Endothelial cell of umbilical vein (primary cell): ENCODE measurements around the gene RSPH10B2. TPM values are rescaled to one million over a fixed set of nuclear protein-coding genes. Genes with fewer than 3 reads are reported as not detected.
"Not testable (repeated sequence)": the region's sequence is repeated elsewhere in the genome, so short reads cannot be mapped to it uniquely, and the experiment has no call there.

ENCODE experiments used
- BruUV-seq: library from RNA; stranded (reverse); fragments of 400-500 nt; replicated peaks from 2 replicates; lab custom pipeline; 2021; lab: Mats Ljungman, UMichigan
- CTCF ChIA-PET: fragments of 300-600, 350-600 bp; sonication (Branson Sonifier 250); formaldehyde crosslinking; loops from one replicate; lab custom pipeline; 2021; ENCODE audit warnings: antibody characterized with exemption, inconsistent platforms; lab: Charles Lee
- POLR2A ChIA-PET: fragments of 300-600, 350-600 bp; sonication (Branson Sonifier 250); formaldehyde crosslinking; loops from one replicate; lab custom pipeline; 2021; ENCODE audit warnings: antibody characterized with exemption, inconsistent platforms; lab: Charles Lee
- DNase-seq: peaks from one replicate; pipeline ENCODE4 v3.0.0-alpha.2; 2011; ENCODE audit warnings: low read depth, low spot score
- FAIRE-seq: peaks from 2 replicates; lab custom pipeline; 2011; peaks lifted over from hg19 to GRCh38; lab: Jason Lieb, UNC
- H2AFZ ChIP-seq: 2 replicates; pipeline ENCODE4 v1.6.0; 2012; ENCODE audit warnings: low read depth, low read length, control low read depth, inconsistent platforms
- H3K27ac ChIP-seq: 2 replicates; pipeline ENCODE4 v1.5.1; 2011; ENCODE audit warnings: low read depth, mild to moderate bottlenecking, control low read depth, low read length, moderate library complexity; ENCODE audit not compliant: insufficient read depth
- H3K27me3 ChIP-seq, 2 experiments: 2 replicates each; pipeline versions ENCODE4 v1.6.0 to v1.6.1; 2011; ENCODE audit warnings: low read length in 2 of 2, mixed read lengths in 1 of 2; ENCODE audit not compliant: control insufficient read depth in 2 of 2, insufficient read depth in 2 of 2
- H3K36me3 ChIP-seq, 2 experiments: 2 replicates in 1 of 2; 3 replicates in 1 of 2; pipeline ENCODE4 v1.5.1; 2011; ENCODE audit warnings: low read length in 2 of 2, mild to moderate bottlenecking in 1 of 2, moderate library complexity in 1 of 2; ENCODE audit not compliant: control insufficient read depth in 2 of 2, insufficient read depth in 2 of 2; ENCODE audit errors: extremely low read depth in 1 of 2
- H3K4me1 ChIP-seq: 3 replicates; pipeline ENCODE4 v1.5.1; 2011; ENCODE audit warnings: mild to moderate bottlenecking, low read length; ENCODE audit not compliant: control insufficient read depth, insufficient read depth; ENCODE audit errors: extremely low read depth
- H3K4me2 ChIP-seq: 2 replicates; pipeline ENCODE4 v1.6.1; 2011; ENCODE audit warnings: low read length, control low read depth, mixed read lengths; ENCODE audit not compliant: insufficient read depth
- H3K4me3 ChIP-seq, 3 experiments: fragments of 200-600 bp in 1 of 3; sonication (generic), shearing (Covaris generic) in 1 of 3; replicated peaks in 1 of 3; 2 replicates each; pipeline ENCODE4 v1.5.1; 2011 to 2016; ENCODE audit warnings: control low read depth in 3 of 3, low read length in 3 of 3, mild to moderate bottlenecking in 2 of 3, inconsistent platforms in 1 of 3, low read depth in 1 of 3, moderate library complexity in 1 of 3; ENCODE audit not compliant: insufficient read depth in 1 of 3
- H3K79me2 ChIP-seq: 2 replicates; pipeline ENCODE4 v1.6.0; 2012; ENCODE audit warnings: low read length, inconsistent platforms; ENCODE audit not compliant: control insufficient read depth, insufficient read depth
- H3K9ac ChIP-seq: replicated peaks from 2 replicates; pipeline ENCODE3; 2011; ENCODE audit warnings: low read length, control low read depth; ENCODE audit not compliant: insufficient read depth; ENCODE audit errors: extremely low read depth
- H3K9me1 ChIP-seq: replicated peaks from 3 replicates; pipeline ENCODE4 v1.6.0; 2011; ENCODE audit warnings: mild to moderate bottlenecking, low read length; ENCODE audit not compliant: control insufficient read depth, insufficient read depth; ENCODE audit errors: extremely low read depth
- H3K9me3 ChIP-seq: replicated peaks from 2 replicates; pipeline ENCODE4 v1.5.1; 2012; ENCODE audit warnings: low read length, inconsistent platforms; ENCODE audit not compliant: control insufficient read depth, insufficient read depth
- H4K20me1 ChIP-seq: replicated peaks from 2 replicates; pipeline ENCODE3; 2011; ENCODE audit warnings: mild to moderate bottlenecking, low read length; ENCODE audit not compliant: control insufficient read depth, insufficient read depth; ENCODE audit errors: extremely low read depth
- dilution Hi-C: fragments of 300-500 bp; cut with MboI; formaldehyde crosslinking; loops from one replicate; pipeline ENCODE4 v1.15.0; 2019; ENCODE audit warnings: low sequenced_read_pairs; ENCODE audit not compliant: extremely low pct_ligation_motif_present
- intact Hi-C: fragments of 100-400 bp; cut with micrococcal nuclease; formaldehyde crosslinking; loops from one replicate; pipeline ENCODE4 v1.10.0; 2022
- polyA plus RNA-seq, 4 experiments: library from polyadenylated mRNA; depleted of rRNA in 3 of 4; stranded (reverse) in 3 of 4; unstranded in 1 of 4; fragments of >200 nt; gene quantifications; 2 replicates each; pipeline versions ENCODE4 v1.2.1 to v1.2.3, GENCODE V29; 2011 to 2012; ENCODE audit warnings: missing spikeins in 1 of 4
- total RNA-seq: library from RNA; stranded (reverse); gene quantifications from 2 replicates; pipeline ENCODE4 v1.2.3, GENCODE V29; 2021

Gene RSPH10B2
- total and polyA plus RNA-seq, 2 donors (not counting 3 experiments of a cell fraction or from before 2014, with no cell fraction given) = not detected

DNA sequence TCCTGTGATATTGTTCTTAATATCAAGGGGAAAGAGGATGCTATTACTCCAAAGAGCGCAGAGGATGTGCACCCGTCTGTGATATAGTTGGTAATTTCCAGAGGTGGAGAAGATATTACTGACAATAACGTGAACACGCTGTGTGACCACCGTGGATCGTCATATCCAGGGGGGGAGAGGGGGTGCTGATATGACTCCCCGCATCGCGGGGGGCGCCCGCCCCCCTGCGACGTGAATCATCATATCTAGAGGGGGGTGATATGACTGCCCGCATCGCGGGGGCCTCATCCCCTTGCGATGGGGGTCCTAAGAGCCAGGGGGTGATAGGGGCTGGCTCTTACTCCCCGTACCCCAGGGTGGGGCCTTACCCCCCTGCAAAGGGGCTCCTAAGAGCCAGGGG is 93.8 kb downstream of the RSPH10B2 start:
- BruUV-seq, intact Hi-C loops, CTCF ChIA-PET, H3K9me3 ChIP-seq, H3K27me3 ChIP-seq, H3K27ac ChIP-seq, dilution Hi-C loops, H2AFZ ChIP-seq, H3K4me2 ChIP-seq, POLR2A ChIA-PET, H3K36me3 ChIP-seq, H4K20me1 ChIP-seq, H3K4me3 ChIP-seq, H3K79me2 ChIP-seq, DNase-seq, H3K9me1 ChIP-seq, H3K9ac ChIP-seq, H3K4me1 ChIP-seq, FAIRE-seq: not testable (repeated sequence)

Other genes with a start within 250 kb of the RSPH10B2 start
- gene GRID2IP, start 202.6 kb upstream of the RSPH10B2 start, total RNA-seq = not detected in 2 replicates
- 0.02 TPM in 1 of 2 replicates, not detected in the other for gene GRID2IP, start 202.6 kb upstream of the RSPH10B2 start, polyA plus RNA-seq
- gene ZDHHC4, start 176.6 kb upstream of the RSPH10B2 start, total RNA-seq = 29.9 and 31.3 TPM in 2 replicates
- 122 and 137 TPM in 2 replicates for gene ZDHHC4, start 176.6 kb upstream of the RSPH10B2 start, polyA plus RNA-seq
- 31.5 and 35.7 TPM in 2 replicates for gene INTS15, start 164.1 kb upstream of the RSPH10B2 start, total RNA-seq
- gene INTS15, start 164.1 kb upstream of the RSPH10B2 start, polyA plus RNA-seq = 51.3 and 51.6 TPM in 2 replicates
- gene ZNF853, start 138.5 kb upstream of the RSPH10B2 start, total RNA-seq = 0.21 and 0.58 TPM in 2 replicates
- 0.47 and 0.49 TPM in 2 replicates for gene ZNF853, start 138.5 kb upstream of the RSPH10B2 start, polyA plus RNA-seq
- 21.2 and 23.8 TPM in 2 replicates for gene ZNF316, start 116.8 kb upstream of the RSPH10B2 start, total RNA-seq
- 7.7 and 9.5 TPM in 2 replicates for gene ZNF316, start 116.8 kb upstream of the RSPH10B2 start, polyA plus RNA-seq
- 13.4 TPM in 2 replicates for gene ZNF12, start 47.2 kb upstream of the RSPH10B2 start, total RNA-seq
- 5.0 and 5.3 TPM in 2 replicates for gene ZNF12, start 47.2 kb upstream of the RSPH10B2 start, polyA plus RNA-seq
- 77.1 and 79.7 TPM in 2 replicates for gene CCZ1B, start 72.2 kb downstream of the RSPH10B2 start, total RNA-seq
- gene CCZ1B, start 72.2 kb downstream of the RSPH10B2 start, polyA plus RNA-seq = 13.0 and 16.3 TPM in 2 replicates